Right lobe of liver (tissue), 6 donors: ENCODE data around the gene PAK6. TPM values are rescaled to one million over a fixed set of nuclear protein-coding genes. Genes with fewer than 3 reads are reported as not detected.

Source experiments
- ATAC-seq, 4 donors: fragments of 200-7000 bp; cut with Tn5 transposase; one replicate each; pipeline ENCODE4 v1.9.1; 2020; ENCODE audit warnings: mild to moderate bottlenecking in 4 of 4, moderate library complexity in 4 of 4
- DNase-seq, 3 donors: peaks; one replicate each; pipeline ENCODE4 v3.0.0-alpha.2; 2020
- H3K27ac ChIP-seq, 3 donors: fragments of 200-600 bp; one replicate each; pipeline ENCODE4 v1.8.0; 2022
- H3K27me3 ChIP-seq, 2 donors: fragments of 200-600 bp; one replicate each; pipeline ENCODE4 v1.8.0; 2022
- H3K36me3 ChIP-seq, 4 donors: fragments of 200-600 bp; sonication (generic) in 1 of 4; one replicate each; pipeline versions ENCODE4 v1.5.1 to v1.8.0; 2017 to 2022; ENCODE audit warnings: control low read depth in 1 of 4
- H3K4me1 ChIP-seq, 4 donors: fragments of 200-600 bp; sonication (generic) in 1 of 4; one replicate each; pipeline versions ENCODE4 v1.5.1 to v1.8.0; 2017 to 2022; ENCODE audit warnings: control low read depth in 1 of 4
- H3K4me3 ChIP-seq, 3 donors: fragments of 200-600 bp; one replicate each; pipeline ENCODE4 v1.8.0; 2022
- H3K9me3 ChIP-seq, 4 donors: fragments of 200-600 bp; sonication (generic) in 1 of 4; one replicate each; pipeline versions ENCODE4 v1.5.1 to v1.8.0; 2017 to 2022; ENCODE audit warnings: control low read depth in 1 of 4
- CTCF ChIP-seq, 4 donors: fragments of 200-600 bp in 3 of 4; fragments of 450-650 bp in 1 of 4; IDR thresholded peaks; one replicate each; pipeline versions ENCODE4 v1.5.1 to v1.8.0; 2016 to 2022; ENCODE audit warnings: antibody characterized with exemption in 4 of 4, mild to moderate bottlenecking in 2 of 4
- POLR2A ChIP-seq: fragments of 450-650 bp; IDR thresholded peaks from one replicate; pipeline ENCODE4 v1.6.1; 2017; ENCODE audit warnings: antibody characterized with exemption, mild to moderate bottlenecking
- WGBS: methylation state at CpG from one replicate; pipeline ENCODE4 v1.1.6; 2018; ENCODE audit warnings: low coverage, low lambda C conversion rate; ENCODE audit not compliant: insufficient coverage; ENCODE audit errors: missing lambda C conversion rate; 5-methylcytosine and 5-hydroxymethylcytosine counted together
- intact Hi-C, 2 donors: fragments of 100-400 bp; cut with DNase I; formaldehyde crosslinking; loops; one replicate each; pipeline versions ENCODE4 v1.11.2 to v1.14.1; 2022
- total RNA-seq, 6 experiments: library from RNA; depleted of rRNA in 2 of 6; stranded (reverse); fragments of >200 nt in 2 of 6; fragmentation: NEBNext Ultra II Directional in 3 of 6; extraction: Animal tissue kit (Norgen Biotek cat#: 25700) in 3 of 6; gene quantifications; one replicate each; pipeline versions ENCODE4 v1.1.0 to v1.2.4, GENCODE V29; 2016 to 2023
- donor health status: DM: no; HTN: yes; CAD: no.
- donor health status: DM: no; HTN: no; CAD: no.
- donor health status: DM: no; HTN: no; CAD: no.
- donor health status: DM: no; HTN: yes; CAD: no.
- donor health status: DM: no; HTN: yes; CAD: no.

Gene PAK6
- total RNA-seq, 6 experiments from 2014 or later, result 0.05 to 0.19 (median 0.10) TPM; not detected in 2

GRCh38 chr15:40286061-40286532, 47.2 kb downstream of the PAK6 start:
- no peak for DNase-seq
- Histone ChIP-seq H3K36me3 (no peaks in the 10 kb centered on the region), H3K27ac (no peak overlapping the region), H3K4me3 (no peak overlapping the region), H3K4me1 (peaks cover 0 to 27% (median 0%) of the 10 kb centered on the region in 4 donors), H3K9me3 (no peaks in the 10 kb centered on the region), H3K27me3 (peaks cover 0 to 13% of the 10 kb centered on the region in 2 donors)
- TF ChIP-seq POLR2A (no peak), CTCF (IDR thresholded peaks at IDR 0.05) (no peak)
- WGBS, result 82% methylated on average over 4 of the region's 7 CpGs
- no peak for ATAC-seq
- intact Hi-C loops, result no loop called here

- no CpG with 5 or more reads among the region's 7 CpGs for WGBS
- peaks cover 0 to 8% of the 10 kb centered on the region in 2 donors for H3K27me3 ChIP-seq
- peaks cover 0 to 27% (median 0%) of the 10 kb centered on the region in 4 donors for H3K4me1 ChIP-seq
- H3K9me3 ChIP-seq, result no peaks in the 10 kb centered on the region
- intact Hi-C loops, result no loop called here
- H3K27ac ChIP-seq, result no peak overlapping the region
- H3K4me3 ChIP-seq, result no peak overlapping the region
- DNase-seq (no peak), ATAC-seq (no peak)
- TF ChIP-seq POLR2A (no peak), CTCF (IDR thresholded peaks at IDR 0.05) (no peak)
- H3K36me3 ChIP-seq, result no peaks in the 10 kb centered on the region
Measured at GRCh38 chr15:40286794-40287193, 47.9 kb downstream of the PAK6 start.

GRCh38 chr15:40287505-40287904, 48.6 kb downstream of the PAK6 start:
- intact Hi-C loops, result no loop called here
- no peak overlapping the region for H3K27ac ChIP-seq
- no peak overlapping the region for H3K4me3 ChIP-seq
- H3K4me1 ChIP-seq, result peaks cover 0 to 20% (median 0%) of the 10 kb centered on the region in 4 donors
- no peaks in the 10 kb centered on the region for H3K36me3 ChIP-seq
- peaks cover 0 to 8% of the 10 kb centered on the region in 2 donors for H3K27me3 ChIP-seq
- no peaks in the 10 kb centered on the region for H3K9me3 ChIP-seq
- DNase-seq (no peak), ATAC-seq (no peak)
- no peak for TF ChIP-seq CTCF (IDR thresholded peaks at IDR 0.05)
- no peak for TF ChIP-seq POLR2A
- WGBS, result 68% methylated on average over 3 of the region's 3 CpGs

GRCh38 chr15:40287968-40288367, 49.1 kb downstream of the PAK6 start:
- Histone ChIP-seq H3K27me3 (peaks cover 0 to 4% of the 10 kb centered on the region in 2 donors), H3K4me3 (no peak overlapping the region), H3K4me1 (peaks cover 0 to 15% (median 0%) of the 10 kb centered on the region in 4 donors), H3K36me3 (no peaks in the 10 kb centered on the region), H3K9me3 (no peaks in the 10 kb centered on the region), H3K27ac (no peak overlapping the region)
- DNase-seq (no peak), ATAC-seq (no peak)
- intact Hi-C loops, result no loop called here
- no peak for TF ChIP-seq POLR2A
- TF ChIP-seq CTCF (IDR thresholded peaks at IDR 0.05), result no peak
- no CpG with 5 or more reads among the region's 4 CpGs for WGBS
